CD4-positive, alpha-beta T cell (primary cell): ENCODE measurements around the gene CCDC144A. TPM values are rescaled to one million over a fixed set of nuclear protein-coding genes. Genes with fewer than 3 reads are reported as not detected.
"Not testable (repeated sequence)": the region's sequence is repeated elsewhere in the genome, so short reads cannot be mapped to it uniquely, and the experiment has no call there.

Source experiments
- ATAC-seq: fragments of 200-7000 bp; cut with Tn5 transposase; one replicate; pipeline ENCODE4 v1.10.0; 2022; ENCODE audit warnings: mild to moderate bottlenecking; ENCODE audit not compliant: poor library complexity
- CTCF ChIA-PET: fragments of 350-600 bp; sonication (Branson Sonifier 250); formaldehyde crosslinking; loops from one replicate; lab custom pipeline; 2021; ENCODE audit warnings: antibody characterized with exemption, inconsistent platforms; lab: Charles Lee
- POLR2A ChIA-PET: fragments of 350-600 bp; sonication (Branson Sonifier 250); formaldehyde crosslinking; loops from one replicate; lab custom pipeline; 2021; ENCODE audit warnings: antibody characterized with exemption, inconsistent platforms; lab: Charles Lee
- DNase-seq, 14 experiments: peaks; one replicate each; pipeline ENCODE4 v3.0.0-alpha.2; 2013 to 2020; ENCODE audit warnings: mixed read lengths in 2 of 14
- H3K27ac ChIP-seq, 2 donors: one replicate each; pipeline versions ENCODE4 v1.5.1 to v1.7.0; 2013; ENCODE audit warnings: low read length in 2 of 2, low read depth in 1 of 2, mild to moderate bottlenecking in 1 of 2
- H3K27me3 ChIP-seq, 2 experiments: 1 replicate in 1 of 2; 2 replicates in 1 of 2; pipeline versions ENCODE4 v1.6.1 to v1.7.0; 2013; ENCODE audit warnings: low read length in 2 of 2, control low read depth in 1 of 2, mild to moderate bottlenecking in 1 of 2, moderate library complexity in 1 of 2; ENCODE audit not compliant: insufficient read depth in 2 of 2, control insufficient read depth in 1 of 2
- H3K36me3 ChIP-seq: one replicate; pipeline ENCODE4 v1.6.1; 2013; ENCODE audit warnings: low read length, control low read depth; ENCODE audit not compliant: insufficient read depth
- H3K4me1 ChIP-seq: one replicate; pipeline ENCODE4 v1.6.1; 2013; ENCODE audit warnings: low read length, control low read depth; ENCODE audit not compliant: insufficient read depth
- H3K4me3 ChIP-seq: one replicate; pipeline ENCODE4 v1.5.1; 2013; ENCODE audit warnings: mild to moderate bottlenecking, low read length, moderate library complexity
- H3K9me3 ChIP-seq, 2 experiments: 1 replicate in 1 of 2; 2 replicates in 1 of 2; pipeline versions ENCODE4 v1.6.1 to v1.7.0; 2013; ENCODE audit warnings: low read length in 2 of 2, mild to moderate bottlenecking in 2 of 2, control low read depth in 1 of 2, moderate library complexity in 1 of 2; ENCODE audit not compliant: control insufficient read depth in 1 of 2, insufficient read depth in 1 of 2
- H3K27ac Mint-ChIP-seq: one replicate; pipeline ENCODE4 v1.8.0; 2020; ENCODE audit warnings: mixed read lengths
- H3K27me3 Mint-ChIP-seq: one replicate; pipeline ENCODE4 v1.8.0; 2021; ENCODE audit warnings: mixed read lengths
- H3K36me3 Mint-ChIP-seq: one replicate; pipeline ENCODE4 v1.8.0; 2021; ENCODE audit warnings: low read depth, mixed read lengths
- H3K4me1 Mint-ChIP-seq: one replicate; pipeline ENCODE4 v1.8.0; 2021; ENCODE audit warnings: low read depth, mixed read lengths
- H3K4me3 Mint-ChIP-seq: one replicate; pipeline ENCODE4 v1.8.0; 2020; ENCODE audit warnings: mild to moderate bottlenecking, mixed read lengths
- H3K9me3 Mint-ChIP-seq: one replicate; pipeline ENCODE4 v1.8.0; 2020; ENCODE audit warnings: mixed read lengths
- intact Hi-C, 2 experiments: fragments of 100-400 bp; cut with DNase I in 1 of 2; cut with micrococcal nuclease in 1 of 2; formaldehyde crosslinking; loops; one replicate each; pipeline versions ENCODE4 v1.15.1 to v1.9.0; 2023 to 2025; cut with DNase I, micrococcal nuclease
- total RNA-seq, 174 experiments: library from RNA in 2 of 174; stranded (reverse) in 2 of 174; gene quantifications; one replicate each; pipeline ENCODE4 v1.2.3 and lab custom pipeline; 2021 to 2026

CCDC144A gene
- total RNA-seq, 2 experiments from 2014 or later: 10.1 to 11.1 TPM

- H3K27me3 ChIP-seq, H3K4me3 Mint-ChIP-seq, CTCF ChIA-PET, H3K27ac Mint-ChIP-seq, H3K4me1 Mint-ChIP-seq, H3K27me3 Mint-ChIP-seq, H3K9me3 ChIP-seq, H3K36me3 Mint-ChIP-seq, H3K36me3 ChIP-seq, ATAC-seq, H3K4me1 ChIP-seq, H3K9me3 Mint-ChIP-seq, H3K4me3 ChIP-seq, DNase-seq, intact Hi-C loops, POLR2A ChIA-PET, H3K27ac ChIP-seq: not testable (repeated sequence)
Measured at GRCh38 chr17:16804851-16805250, 114.8 kb downstream of the CCDC144A start.

DNA sequence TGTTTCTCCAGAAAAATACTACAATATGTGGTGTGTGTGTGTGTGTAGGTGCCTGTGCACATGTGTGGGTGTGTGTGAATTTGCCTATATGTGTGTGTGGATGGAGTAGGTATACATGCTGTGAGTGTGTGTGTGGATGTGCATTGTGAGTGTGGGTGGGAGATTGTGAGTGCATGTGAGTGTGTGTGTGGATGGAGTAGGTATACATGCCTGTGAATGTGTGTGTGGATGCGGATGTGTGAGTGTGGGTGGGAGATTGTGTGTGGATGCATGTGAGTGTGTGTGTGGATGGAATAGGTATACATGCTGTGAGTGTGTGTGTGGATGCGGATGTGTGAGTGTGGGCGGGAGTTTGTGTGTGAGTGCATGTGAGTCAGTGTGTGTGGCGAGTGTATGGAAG, 116.6 kb downstream of the CCDC144A start:
- CTCF ChIA-PET, H3K4me3 Mint-ChIP-seq, H3K4me1 Mint-ChIP-seq, H3K27me3 Mint-ChIP-seq, ATAC-seq, H3K4me1 ChIP-seq, H3K27ac Mint-ChIP-seq, H3K9me3 ChIP-seq, intact Hi-C loops, H3K9me3 Mint-ChIP-seq, H3K27me3 ChIP-seq, POLR2A ChIA-PET, H3K36me3 ChIP-seq, DNase-seq, H3K4me3 ChIP-seq, H3K36me3 Mint-ChIP-seq, H3K27ac ChIP-seq: not testable (repeated sequence)

- CTCF ChIA-PET, H3K27me3 Mint-ChIP-seq, H3K4me3 Mint-ChIP-seq: not testable (repeated sequence)
Measured at GRCh38 chr17:16807620-16808019, 117.6 kb downstream of the CCDC144A start.

GRCh38 chr17:16810236-16810635, 120.2 kb downstream of the CCDC144A start:
- H3K9me3 ChIP-seq, H3K36me3 ChIP-seq, H3K9me3 Mint-ChIP-seq, H3K4me1 ChIP-seq, H3K27ac Mint-ChIP-seq, intact Hi-C loops, POLR2A ChIA-PET, H3K27me3 Mint-ChIP-seq, H3K4me3 ChIP-seq, H3K4me1 Mint-ChIP-seq, ATAC-seq, H3K4me3 Mint-ChIP-seq, H3K27me3 ChIP-seq, H3K36me3 Mint-ChIP-seq, CTCF ChIA-PET, DNase-seq, H3K27ac ChIP-seq: not testable (repeated sequence)

More at GRCh38 chr17:16807620-16808019, 117.6 kb downstream of the CCDC144A start:
- H3K27ac Mint-ChIP-seq, H3K4me1 ChIP-seq, POLR2A ChIA-PET, H3K27me3 ChIP-seq, H3K4me1 Mint-ChIP-seq, DNase-seq, H3K9me3 ChIP-seq, ATAC-seq, H3K4me3 ChIP-seq, H3K36me3 Mint-ChIP-seq, H3K27ac ChIP-seq, H3K9me3 Mint-ChIP-seq, intact Hi-C loops, H3K36me3 ChIP-seq: not testable (repeated sequence)

DNA sequence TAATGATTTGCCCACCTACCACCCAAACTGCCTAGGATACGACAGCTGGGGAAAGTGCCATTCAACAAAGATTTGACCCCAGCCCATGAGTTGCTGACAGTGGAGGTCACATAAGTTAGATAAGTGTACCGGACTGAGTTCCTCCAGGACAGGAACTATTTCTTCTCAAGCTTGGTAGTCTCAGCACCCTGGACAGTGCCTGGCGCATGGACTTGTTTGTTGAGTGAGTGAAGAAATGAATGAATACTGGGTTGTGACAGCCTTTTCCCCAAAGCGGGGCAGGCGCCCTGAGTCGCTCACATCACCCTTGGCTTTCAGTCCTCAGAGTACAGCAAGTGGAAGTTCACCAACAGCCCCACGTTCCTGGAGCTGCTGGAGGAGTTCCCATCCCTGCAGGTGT, 122.1 kb downstream of the CCDC144A start:
- H3K4me3 ChIP-seq, H3K27ac Mint-ChIP-seq, H3K9me3 Mint-ChIP-seq, POLR2A ChIA-PET, H3K9me3 ChIP-seq, ATAC-seq, H3K4me1 ChIP-seq, H3K27me3 ChIP-seq, H3K4me3 Mint-ChIP-seq, CTCF ChIA-PET, H3K4me1 Mint-ChIP-seq, H3K27me3 Mint-ChIP-seq, intact Hi-C loops, H3K27ac ChIP-seq, DNase-seq, H3K36me3 Mint-ChIP-seq, H3K36me3 ChIP-seq: not testable (repeated sequence)
